ENCODE measurements around the gene NFIA. TPM values are rescaled to one million over a fixed set of nuclear protein-coding genes. Genes with fewer than 3 reads are reported as not detected.

Gene NFIA
- total RNA-seq, 1 experiment from 2014 or later: 0.35 TPM

GRCh38 chr1:61504305-61504704 is 421.9 kb downstream of the NFIA start:
- Histone ChIP-seq H2BK5ac (ENCODE audit: insufficient read length, low read length) (no peak overlapping the region), H4K20me1 (ENCODE audit: control insufficient read depth, insufficient read depth, insufficient read length) (no peaks in the 10 kb centered on the region), H4K5ac (ENCODE audit: insufficient read length, low read depth, low read length) (no peak overlapping the region), H3K14ac (ENCODE audit: insufficient read depth, low read length) (no peak overlapping the region), H3K27ac (ENCODE audit: insufficient read length, low read depth, low read length) (no peak overlapping the region), H3K9ac (ENCODE audit: extremely low read depth, insufficient read length, low read length) (no peak overlapping the region), H2BK15ac (ENCODE audit: low read depth, low read length) (no peak overlapping the region), H4K91ac (ENCODE audit: insufficient read length, low read depth, low read length) (no peak overlapping the region), H2BK12ac (ENCODE audit: insufficient read length, low read depth, low read length) (no peak overlapping the region), H3K18ac (ENCODE audit: insufficient read length, low read depth, low read length) (no peak overlapping the region), H3K27me3 (ENCODE audit: insufficient read depth, low read length) (no peaks in the 10 kb centered on the region), H2AFZ (ENCODE audit: low read length) (no peak overlapping the region), H3K4me2 (ENCODE audit: insufficient read depth, insufficient read length, low read length) (no peak overlapping the region), H3K23ac (ENCODE audit: insufficient read length, low read depth, low read length) (no peak overlapping the region), H2BK20ac (ENCODE audit: low read depth, low read length, poor library complexity, severe bottlenecking) (no peak overlapping the region), H3K56ac (ENCODE audit: insufficient read length, low read depth, low read length) (no peak overlapping the region), H3T11ph (ENCODE audit: low read length) (no peak overlapping the region), H2BK120ac (ENCODE audit: low read depth, low read length, poor library complexity, severe bottlenecking) (no peak overlapping the region), H3K9me3 (ENCODE audit: control insufficient read depth, low read depth, low read length) (no peaks in the 10 kb centered on the region), H3K4ac (ENCODE audit: low read depth, low read length) (no peak overlapping the region), H3K23me2 (ENCODE audit: insufficient read length, low read depth, low read length, poor library complexity, severe bottlenecking) (no peaks in the 10 kb centered on the region), H4K8ac (replicated peaks; ENCODE audit: insufficient read length, low read depth, low read length) (no peak overlapping the region), H2AK5ac (ENCODE audit: insufficient read length, low read length) (no peak overlapping the region), H3K79me1 (ENCODE audit: insufficient read depth, low read depth, low read length, poor library complexity, severe bottlenecking) (no peaks in the 10 kb centered on the region), H3K4me1 (ENCODE audit: insufficient read depth, low read length) (no peaks in the 10 kb centered on the region), H3K79me2 (ENCODE audit: insufficient read depth, low read length) (no peaks in the 10 kb centered on the region)
- no peak overlapping the region for H3K27ac Mint-ChIP-seq
- H3K27me3 Mint-ChIP-seq (ENCODE audit: low read depth): no peaks in the 10 kb centered on the region; the same call in 1 of the 2 replicates
- no peak for TF ChIP-seq CTCF (conservative IDR thresholded peaks at IDR 0.05)
- DNase-seq: no peak
- H3K9me3 Mint-ChIP-seq: peaks cover 0 to 4% of the 10 kb centered on the region in 2 experiments; a peak in 1 of 5 replicates
- H3K4me3 Mint-ChIP-seq: no peak overlapping the region
- H3K4me1 Mint-ChIP-seq: peaks cover 11 to 14% of the 10 kb centered on the region in 2 experiments
- WGBS (ENCODE audit: extremely low coverage, insufficient read length, low lambda C conversion rate): no CpG with 5 or more reads among the region's 1 CpG
- H3K36me3 Mint-ChIP-seq (ENCODE audit: insufficient read depth in 1 of 3, low read depth in 3 of 3): no peaks in the 10 kb centered on the region; a peak in 1 of 7 replicates

All from H9 (cell line).